NCI-H460 (cell line): ENCODE data around the gene TMIE. TPM values are rescaled to one million over a fixed set of nuclear protein-coding genes. Genes with fewer than 3 reads are reported as not detected.

ENCODE experiments used
- DNase-seq: peaks from one replicate; pipeline ENCODE4 v3.0.0-alpha.2; 2016; ENCODE audit warnings: low read depth; ENCODE audit errors: extremely low read depth
- total RNA-seq: library from RNA; depleted of rRNA; stranded (reverse); fragments of >200 nt; shearing (Covaris generic); gene quantifications from 2 replicates; pipeline ENCODE4 v1.2.3, GENCODE V29; 2014

Gene TMIE
- total RNA-seq, 1 experiment from 2014 or later = 0.77 TPM

- DNase-seq = no peak
Measured at GRCh38 chr3:46668591-46668990, 32.6 kb upstream of the TMIE start.

- DNase-seq = no peak
Measured at GRCh38 chr3:46669191-46669999, 31.8 kb upstream of the TMIE start.

- no peak for DNase-seq
Measured at GRCh38 chr3:46670000-46670890, 30.9 kb upstream of the TMIE start.

DNA sequence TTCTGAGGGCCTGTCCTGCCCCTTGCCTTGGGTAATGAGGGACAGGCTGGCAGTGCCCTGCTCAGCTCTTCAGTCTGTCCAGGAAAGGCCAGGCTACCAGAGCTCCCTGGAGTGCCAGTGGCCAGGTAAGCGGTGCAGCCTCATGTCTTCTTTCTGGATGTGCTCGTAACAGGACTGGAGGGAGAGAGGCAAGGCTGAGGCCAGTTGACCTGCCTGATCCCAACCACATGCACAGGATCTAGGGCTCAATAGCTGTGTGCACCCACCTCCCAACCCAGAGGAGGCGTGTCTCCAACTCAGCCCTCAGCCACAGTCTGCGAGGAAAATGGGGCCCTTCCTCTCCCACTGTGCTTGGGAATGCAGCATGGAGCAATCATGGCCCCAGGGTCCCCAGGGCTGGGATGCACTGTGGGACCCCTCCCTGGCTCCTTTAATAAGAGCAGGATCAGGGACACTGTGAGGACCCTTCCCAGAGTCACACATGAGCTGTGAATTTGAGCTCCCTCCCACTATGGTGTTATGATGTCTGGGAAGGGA lies 30.2 kb upstream of the TMIE start:
- no peak for DNase-seq

GRCh38 chr3:46671541-46672348 lies 29.4 kb upstream of the TMIE start:
- DNase-seq = no peak

DNA sequence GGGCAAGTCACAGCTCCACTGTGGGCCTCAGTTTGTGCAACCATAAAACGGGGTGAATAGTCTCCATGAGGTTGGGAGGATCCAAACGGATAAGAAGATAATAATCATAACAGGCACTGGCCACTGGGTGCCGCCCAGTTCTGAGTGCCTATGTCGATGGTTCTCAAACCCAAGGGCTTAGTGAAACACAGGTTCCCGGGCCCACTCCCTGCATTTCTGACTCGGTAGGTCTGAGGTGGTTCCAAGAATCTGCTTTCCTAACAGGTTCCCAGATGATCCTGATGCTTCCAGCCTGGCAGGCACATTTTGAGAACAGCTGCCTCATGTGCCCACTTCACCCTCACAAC lies 28.9 kb upstream of the TMIE start:
- DNase-seq = no peak

DNA sequence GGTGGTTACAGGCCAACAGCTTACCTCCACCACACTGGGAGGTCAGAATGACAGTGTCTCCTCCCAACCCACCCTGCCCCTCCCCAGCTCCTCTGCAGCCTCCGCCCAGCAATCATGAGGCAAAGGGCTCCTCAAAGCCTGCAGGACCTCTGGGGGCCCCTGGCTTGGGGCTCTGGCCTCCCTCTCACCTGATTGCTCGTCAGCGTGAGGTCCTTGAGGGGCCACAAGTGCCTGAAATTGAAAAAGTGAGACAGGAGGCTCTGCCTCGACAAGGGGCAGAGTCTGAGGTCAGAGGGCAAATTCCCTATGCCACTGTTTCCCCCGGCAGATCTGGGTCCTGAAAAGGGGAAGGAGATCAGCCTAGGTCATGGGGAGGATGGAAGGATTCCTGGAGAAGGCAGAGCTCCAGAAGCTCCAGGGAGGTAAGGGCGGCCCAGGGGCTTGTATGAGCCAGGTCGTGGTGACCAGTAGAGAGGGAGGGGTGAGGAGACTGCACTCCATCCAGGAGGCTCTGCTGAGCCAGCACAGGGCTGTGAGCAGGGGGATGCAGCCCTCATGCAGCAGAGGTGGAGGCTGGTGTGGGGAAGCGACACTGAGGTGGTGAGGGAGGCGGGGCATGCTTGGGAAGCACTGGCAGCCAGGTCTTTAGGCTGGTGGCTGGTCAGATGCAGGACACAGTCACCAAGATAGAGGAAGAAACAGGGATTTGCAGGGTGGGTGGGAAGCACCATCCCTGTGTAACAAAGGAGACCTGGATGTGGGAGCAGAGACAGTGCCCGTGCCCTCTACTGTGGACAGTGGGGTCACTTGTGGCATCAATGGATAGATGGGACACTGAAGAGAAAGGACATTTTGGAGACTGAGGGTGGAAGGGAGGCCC lies 27.8 kb upstream of the TMIE start:
- DNase-seq = no peak

GRCh38 chr3:46674031-46674845 lies 27.0 kb upstream of the TMIE start:
- DNase-seq = no peak

- DNase-seq = no peak
Measured at GRCh38 chr3:46675426-46675825, 25.8 kb upstream of the TMIE start.

GRCh38 chr3:46675843-46676567 lies 25.2 kb upstream of the TMIE start:
- no peak for DNase-seq

DNA sequence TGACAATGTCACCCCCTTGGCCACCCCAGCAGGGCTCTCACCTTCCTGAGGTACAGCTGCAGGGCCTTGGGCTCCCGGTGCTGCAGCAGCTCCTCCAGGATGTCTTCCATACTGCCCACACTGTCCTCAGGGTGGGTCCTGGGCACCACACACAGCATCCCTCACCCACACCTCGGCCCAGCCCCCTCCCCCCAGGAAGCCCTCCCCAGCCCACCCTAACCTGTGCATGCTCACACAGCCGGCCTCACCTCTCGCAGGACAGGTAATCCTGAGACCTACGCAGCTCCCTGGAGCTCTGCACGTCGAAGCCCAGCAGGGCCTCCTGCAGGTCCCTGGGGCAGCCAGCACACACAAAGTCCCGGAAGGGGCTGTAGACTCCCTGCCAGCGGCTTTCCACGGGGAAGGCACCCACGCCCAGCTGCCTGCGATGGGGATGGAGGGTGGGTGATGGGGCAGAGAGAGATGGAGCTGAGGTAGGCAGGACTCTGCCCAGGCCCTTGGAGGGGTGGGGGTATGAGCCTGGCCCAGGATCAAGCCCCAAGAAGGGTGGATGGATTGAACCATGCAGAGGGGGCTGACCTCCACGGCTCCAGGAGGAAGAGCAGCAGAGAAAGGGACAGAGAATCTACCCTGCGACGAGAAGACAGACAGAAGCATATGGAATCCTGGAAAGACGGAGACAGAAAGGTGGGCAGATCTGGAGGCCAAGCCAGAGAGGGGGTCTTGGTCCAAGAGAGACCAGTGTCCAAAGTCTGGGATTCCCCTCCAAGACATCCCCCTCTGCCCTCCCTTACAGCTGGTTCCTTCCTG lies 24.4 kb upstream of the TMIE start:
- DNase-seq = no peak

GRCh38 chr3:46677411-46677726 lies 23.8 kb upstream of the TMIE start:
- no peak for DNase-seq

GRCh38 chr3:46678280-46678679 lies 22.9 kb upstream of the TMIE start:
- DNase-seq = no peak

DNA sequence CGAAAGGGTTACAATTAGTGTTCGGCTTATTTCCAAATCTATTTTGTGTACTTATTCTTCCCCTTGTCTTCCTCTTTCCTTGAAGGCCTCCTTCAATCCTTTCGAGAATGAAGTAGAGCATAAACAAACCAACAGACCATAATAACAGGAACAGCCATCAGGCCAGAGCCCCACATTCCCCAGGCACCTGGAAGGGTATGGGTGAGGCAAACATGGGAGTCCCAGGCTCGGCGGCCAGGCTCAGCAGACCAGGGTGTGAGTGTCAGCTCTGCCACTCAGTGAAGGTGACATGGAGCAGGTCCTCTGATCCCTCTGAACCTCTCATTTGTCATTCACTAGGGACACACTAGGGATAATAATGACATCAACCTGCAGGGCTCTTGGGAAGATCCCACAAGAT lies 21.5 kb upstream of the TMIE start:
- no peak for DNase-seq

DNA sequence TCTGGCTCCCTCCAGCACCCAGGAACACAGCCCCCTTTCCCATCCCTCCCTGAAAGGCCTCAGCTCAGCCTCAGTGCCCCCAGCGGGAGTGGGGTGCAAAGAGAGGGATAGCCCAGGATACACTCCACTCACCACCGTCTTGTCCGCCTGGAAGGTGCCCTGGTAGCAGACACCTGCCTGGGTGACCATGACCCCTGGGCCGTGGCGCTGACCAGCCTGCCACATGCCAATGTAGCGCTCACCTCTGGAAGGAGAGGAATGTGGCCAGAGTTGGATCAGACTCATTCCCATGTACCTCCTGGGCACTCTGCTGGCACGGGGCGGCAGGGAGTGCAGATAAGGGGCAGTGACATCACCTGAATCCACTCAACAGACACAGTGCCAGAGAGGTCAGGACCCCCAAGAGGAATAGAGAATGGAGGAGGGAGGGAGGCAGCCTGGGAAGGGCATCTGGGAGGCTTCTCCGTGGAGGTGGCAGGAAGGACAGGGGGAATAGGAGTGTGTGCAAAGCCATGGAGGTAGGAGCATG lies 20.8 kb upstream of the TMIE start:
- no peak for DNase-seq

- DNase-seq = no peak
Measured at GRCh38 chr3:46681387-46681786, 19.8 kb upstream of the TMIE start.

- no peak for DNase-seq
Measured at GRCh38 chr3:46681856-46682540, 19.2 kb upstream of the TMIE start.
